ENCODE measurements around the gene NOL9. TPM values are rescaled to one million over a fixed set of nuclear protein-coding genes. Genes with fewer than 3 reads are reported as not detected.
A peak's percentile ranks its signal among the peaks of the same experiment; 100 is the strongest.

NOL9 gene
- total RNA-seq, 3 donors from 2014 or later, result 20.0 to 28.3 (median 21.1) TPM

GRCh38 chr1:6519935-6520671 is 34.2 kb downstream of the NOL9 start:
- H3K4me3 ChIP-seq, result no peak overlapping the region
- H3K9me3 ChIP-seq, result no peaks in the 10 kb centered on the region
- peak in 1 of 3 donors; percentile 42 for DNase-seq
- ATAC-seq, result no peak
- intact Hi-C loops (cut with DNase I, micrococcal nuclease), result no loop called here
- no peak for TF ChIP-seq CTCF (IDR thresholded peaks at IDR 0.05)
- H3K36me3 ChIP-seq (ENCODE audit: low read depth), result no peaks in the 10 kb centered on the region
- H3K4me1 ChIP-seq (ENCODE audit: low read depth), result no peaks in the 10 kb centered on the region

GRCh38 chr1:6519491-6519934 is 34.8 kb downstream of the NOL9 start:
- no peaks in the 10 kb centered on the region for H3K9me3 ChIP-seq
- no peak for TF ChIP-seq CTCF (IDR thresholded peaks at IDR 0.05)
- intact Hi-C loops (cut with DNase I, micrococcal nuclease), result no loop called here
- no peaks in the 10 kb centered on the region for H3K4me1 ChIP-seq (ENCODE audit: low read depth)
- peak in 1 of 3 donors; percentile 35 for DNase-seq
- ATAC-seq, result no peak
- no peak overlapping the region for H3K4me3 ChIP-seq
- no peaks in the 10 kb centered on the region for H3K36me3 ChIP-seq (ENCODE audit: low read depth)

GRCh38 chr1:6517435-6517851 is 36.9 kb downstream of the NOL9 start:
- peak in 1 of 3 donors; percentile 14 for DNase-seq
- no peak for ATAC-seq
- Histone ChIP-seq H3K36me3 (ENCODE audit: low read depth) (no peaks in the 10 kb centered on the region), H3K9me3 (no peaks in the 10 kb centered on the region), H3K4me1 (ENCODE audit: low read depth) (no peaks in the 10 kb centered on the region), H3K4me3 (no peak overlapping the region)
- no peak for TF ChIP-seq CTCF (IDR thresholded peaks at IDR 0.05)
- intact Hi-C loops (cut with DNase I, micrococcal nuclease), result no loop called here

GRCh38 chr1:6515771-6516170 is 38.5 kb downstream of the NOL9 start:
- no peaks in the 10 kb centered on the region for H3K9me3 ChIP-seq
- H3K4me1 ChIP-seq (ENCODE audit: low read depth), result no peaks in the 10 kb centered on the region
- no peak for ATAC-seq
- no peaks in the 10 kb centered on the region for H3K36me3 ChIP-seq (ENCODE audit: low read depth)
- H3K4me3 ChIP-seq, result no peak overlapping the region
- intact Hi-C loops (cut with DNase I, micrococcal nuclease), result no loop called here
- DNase-seq, result no peak
- TF ChIP-seq CTCF (IDR thresholded peaks at IDR 0.05), result no peak

GRCh38 chr1:6513320-6513801 is 41.0 kb downstream of the NOL9 start:
- H3K4me3 ChIP-seq, result no peak overlapping the region
- no peaks in the 10 kb centered on the region for H3K36me3 ChIP-seq (ENCODE audit: low read depth)
- TF ChIP-seq CTCF (IDR thresholded peaks at IDR 0.05), result no peak
- no peaks in the 10 kb centered on the region for H3K9me3 ChIP-seq
- no peaks in the 10 kb centered on the region for H3K4me1 ChIP-seq (ENCODE audit: low read depth)
- intact Hi-C loops (cut with DNase I, micrococcal nuclease), result no loop called here
- ATAC-seq (no peak), DNase-seq (no peak)

All from mucosa of descending colon (tissue), 3 donors.